ENCODE measurements around the gene REPIN1.
"Not testable (repeated sequence)": the region's sequence is repeated elsewhere in the genome, so short reads cannot be mapped to it uniquely, and the experiment has no call there.

DNA sequence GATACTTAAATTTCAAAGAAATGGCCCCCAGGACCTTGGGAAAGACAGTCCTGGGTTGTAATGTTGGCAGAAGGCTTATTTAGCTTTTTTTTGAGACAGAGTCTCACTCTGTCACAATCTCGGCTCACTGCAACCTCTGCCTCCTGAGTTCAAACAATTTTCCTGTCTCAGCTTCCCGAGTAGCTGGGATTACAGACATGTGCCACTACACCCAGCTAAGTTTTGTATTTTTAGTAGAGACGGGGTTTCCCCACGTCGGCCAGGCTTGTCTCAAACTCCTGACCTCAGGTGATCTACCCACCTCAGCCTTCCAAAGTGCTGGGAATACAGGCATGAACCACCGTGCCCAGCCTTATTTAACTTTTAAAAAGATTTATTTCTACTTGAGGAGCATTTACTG is 17.3 kb downstream of the REPIN1 start:
- not testable (repeated sequence) for TF ChIP-seq POLR2A (IDR thresholded peaks at IDR 0.05; ENCODE audit: low read depth); POLR2AphosphoS5 (IDR thresholded peaks at IDR 0.05)
- TF ChIP-seq, protein P1, sequence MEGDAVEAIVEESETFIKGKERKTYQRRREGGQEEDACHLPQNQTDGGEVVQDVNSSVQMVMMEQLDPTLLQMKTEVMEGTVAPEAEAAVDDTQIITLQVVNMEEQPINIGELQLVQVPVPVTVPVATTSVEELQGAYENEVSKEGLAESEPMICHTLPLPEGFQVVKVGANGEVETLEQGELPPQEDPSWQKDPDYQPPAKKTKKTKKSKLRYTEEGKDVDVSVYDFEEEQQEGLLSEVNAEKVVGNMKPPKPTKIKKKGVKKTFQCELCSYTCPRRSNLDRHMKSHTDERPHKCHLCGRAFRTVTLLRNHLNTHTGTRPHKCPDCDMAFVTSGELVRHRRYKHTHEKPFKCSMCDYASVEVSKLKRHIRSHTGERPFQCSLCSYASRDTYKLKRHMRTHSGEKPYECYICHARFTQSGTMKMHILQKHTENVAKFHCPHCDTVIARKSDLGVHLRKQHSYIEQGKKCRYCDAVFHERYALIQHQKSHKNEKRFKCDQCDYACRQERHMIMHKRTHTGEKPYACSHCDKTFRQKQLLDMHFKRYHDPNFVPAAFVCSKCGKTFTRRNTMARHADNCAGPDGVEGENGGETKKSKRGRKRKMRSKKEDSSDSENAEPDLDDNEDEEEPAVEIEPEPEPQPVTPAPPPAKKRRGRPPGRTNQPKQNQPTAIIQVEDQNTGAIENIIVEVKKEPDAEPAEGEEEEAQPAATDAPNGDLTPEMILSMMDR (IDR thresholded peaks at IDR 0.05) = not testable (repeated sequence)
